ENCODE measurements around the gene IFFO2. TPM values are rescaled to one million over a fixed set of nuclear protein-coding genes. Genes with fewer than 3 reads are reported as not detected.
A peak's percentile ranks its signal among the peaks of the same experiment; 100 is the strongest.

The IFFO2 gene
- polyA plus RNA-seq (2012; ENCODE audit: insufficient read depth, insufficient read length) = 3.5 TPM

DNA sequence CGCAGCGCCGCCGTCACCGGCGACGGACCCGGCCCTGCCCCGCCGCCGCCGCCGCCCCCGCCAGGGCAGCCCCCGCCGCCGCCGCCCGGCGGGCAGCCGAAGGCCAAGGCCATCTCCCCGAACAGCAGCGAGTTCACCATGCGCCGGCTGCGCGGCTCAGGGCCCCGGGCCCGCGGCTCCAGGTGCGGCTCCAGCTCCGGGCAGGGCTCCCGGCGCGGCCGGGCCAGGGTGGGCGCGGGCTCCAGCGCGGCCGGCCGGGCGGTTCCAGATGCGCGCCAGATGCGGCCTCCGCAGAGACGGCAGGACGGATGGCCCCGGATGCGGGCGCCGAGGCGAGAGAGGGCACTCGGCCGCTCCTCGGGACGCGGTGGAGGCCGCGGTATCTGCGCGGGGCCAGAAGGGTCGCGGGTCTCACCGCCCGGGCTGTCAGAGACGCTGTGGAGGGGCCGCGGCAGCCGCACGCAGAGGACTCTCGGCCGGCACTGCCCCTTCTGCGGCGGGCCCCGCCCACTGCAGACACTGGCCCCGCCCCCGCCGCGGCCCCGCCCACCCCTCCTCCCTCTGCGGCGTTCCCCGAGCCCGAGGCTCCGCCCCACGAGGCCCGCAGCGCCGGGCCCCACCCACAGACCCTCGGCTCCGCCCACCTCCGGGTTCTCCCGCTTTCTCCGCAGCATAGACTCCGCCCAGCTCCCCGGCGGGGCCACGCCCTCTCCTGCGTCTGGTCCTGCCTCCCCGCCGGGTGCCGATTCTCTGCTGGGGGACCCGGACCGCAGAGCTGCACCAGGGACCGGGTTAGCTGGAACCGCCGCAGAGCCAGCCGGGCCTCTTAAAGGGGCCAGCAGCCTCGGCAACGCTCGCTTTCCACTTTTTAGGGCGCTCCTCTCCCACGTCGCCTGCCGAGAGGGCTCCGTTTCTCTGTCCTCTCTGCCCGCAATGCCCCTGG lies at the start of gene IFFO2:
Gene IFFO2, minus strand, starts transcription at position 484 of the 943 bp plus-strand sequence. Its CDS starts 344 bp downstream, at position 140.
- H3K4me3 ChIP-seq (ENCODE audit: low read length) = peak within 1 kb of the TSS; percentile 58
- peak; percentile 78 for DNase-seq (ENCODE audit: low read depth, low spot score)

DNA sequence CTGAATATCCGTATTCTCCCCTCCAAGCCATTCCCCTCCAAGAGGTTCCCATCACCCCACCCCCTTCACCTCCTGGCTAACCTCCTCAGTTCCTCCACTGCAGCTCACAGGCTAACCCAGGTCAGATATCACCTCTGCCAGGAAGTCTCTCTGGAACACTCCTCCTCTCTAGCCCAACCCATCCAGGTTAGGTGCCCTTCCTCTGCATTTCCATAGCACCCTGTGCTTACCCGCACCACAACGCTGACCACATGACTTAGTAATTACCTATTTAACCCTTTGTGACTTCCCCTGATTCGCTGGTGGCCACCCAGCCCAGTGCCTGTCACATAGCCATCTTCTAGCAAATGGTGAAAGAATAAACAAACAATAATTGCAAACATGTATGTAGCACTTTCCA lies 49.5 kb upstream of the IFFO2 start:
- no peak overlapping the region for H3K4me3 ChIP-seq (ENCODE audit: low read length)
- DNase-seq (ENCODE audit: low read depth, low spot score) = no peak

DNA sequence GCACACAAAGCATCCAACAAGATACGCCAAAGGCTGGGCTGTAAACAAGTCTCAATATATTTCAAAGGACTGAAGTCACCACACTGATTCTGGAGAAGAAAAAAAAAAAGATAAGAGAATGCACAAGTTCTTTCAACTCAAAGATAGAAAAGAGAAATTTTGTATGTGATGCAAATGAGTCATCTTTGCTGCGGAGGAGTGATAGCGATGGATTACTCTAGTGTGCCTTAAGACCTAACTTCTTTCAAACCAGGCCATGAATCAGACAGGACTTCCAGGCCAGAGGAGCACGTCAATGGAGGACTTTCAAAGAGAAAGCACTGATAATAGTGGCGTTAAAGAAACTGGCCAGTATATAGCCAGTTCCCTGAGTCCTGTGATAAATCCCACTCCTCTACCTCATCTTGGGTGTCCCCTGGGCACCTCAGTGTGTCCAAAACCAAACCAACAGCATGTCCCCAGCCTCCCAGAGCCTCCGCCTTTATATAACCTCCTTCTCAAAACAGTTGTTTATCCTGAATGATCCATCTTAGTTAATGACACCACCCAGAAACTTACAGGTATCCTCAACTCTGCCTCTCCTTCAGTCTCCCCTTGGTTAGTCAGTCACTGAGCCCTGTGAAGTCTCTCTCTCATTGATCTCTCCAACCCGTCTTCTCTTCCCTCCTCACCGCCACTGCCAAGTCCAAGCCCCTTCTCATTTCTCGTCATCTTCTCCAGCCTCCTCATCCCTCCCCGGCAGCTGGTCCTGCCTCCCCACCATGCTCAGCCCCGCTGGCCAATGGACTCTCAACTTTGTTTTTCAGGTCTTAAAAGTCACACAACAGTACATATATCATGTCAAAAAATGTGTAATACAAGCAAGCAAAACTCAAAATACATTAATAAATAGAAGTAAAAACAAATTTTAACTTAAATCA lies 47.2 kb upstream of the IFFO2 start:
- no peak for DNase-seq (ENCODE audit: low read depth, low spot score)
- H3K4me3 ChIP-seq (ENCODE audit: low read length) = no peak overlapping the region

DNA sequence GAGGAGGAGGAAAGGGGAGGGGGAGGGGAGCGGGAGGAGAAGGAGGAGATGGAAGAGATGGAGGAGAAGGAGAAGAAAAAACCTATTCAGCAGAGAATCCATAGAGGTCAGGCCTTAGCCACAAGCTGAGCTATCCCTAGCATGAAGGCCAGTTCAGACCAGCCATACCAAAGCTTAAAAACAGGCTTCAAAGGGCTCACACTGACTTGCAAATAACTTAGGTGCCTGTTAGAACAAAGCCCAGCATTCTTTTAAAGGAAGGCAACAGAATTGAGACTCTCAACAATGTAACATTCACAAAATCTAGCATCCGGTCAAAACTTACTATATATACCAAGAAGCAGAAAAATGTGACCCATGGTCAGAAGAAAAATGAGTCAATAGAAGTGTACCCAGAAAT lies 43.6 kb upstream of the IFFO2 start:
- H3K4me3 ChIP-seq (ENCODE audit: low read length) = no peak overlapping the region
- DNase-seq (ENCODE audit: low read depth, low spot score) = no peak

DNA sequence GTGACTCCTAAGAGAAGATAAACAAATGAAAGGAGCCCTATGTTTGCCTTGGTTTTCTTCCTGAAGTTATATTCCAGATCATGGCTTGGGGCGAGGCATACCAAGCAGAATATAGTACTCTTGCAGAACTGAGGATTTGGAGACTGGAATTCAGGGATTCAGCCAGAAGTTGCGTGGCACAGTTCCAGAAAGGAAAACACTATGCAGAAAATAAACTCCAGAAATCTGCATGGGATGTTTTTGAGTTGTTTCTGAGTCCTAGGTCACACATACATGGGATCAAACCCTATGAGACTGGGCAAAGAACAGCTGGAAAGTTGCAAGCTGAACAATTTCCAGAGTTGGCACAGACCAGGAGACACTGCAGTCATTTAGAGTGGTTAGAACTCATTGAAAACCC lies 42.9 kb upstream of the IFFO2 start:
- DNase-seq (ENCODE audit: low read depth, low spot score) = no peak
- H3K4me3 ChIP-seq (ENCODE audit: low read length) = no peak overlapping the region

DNA sequence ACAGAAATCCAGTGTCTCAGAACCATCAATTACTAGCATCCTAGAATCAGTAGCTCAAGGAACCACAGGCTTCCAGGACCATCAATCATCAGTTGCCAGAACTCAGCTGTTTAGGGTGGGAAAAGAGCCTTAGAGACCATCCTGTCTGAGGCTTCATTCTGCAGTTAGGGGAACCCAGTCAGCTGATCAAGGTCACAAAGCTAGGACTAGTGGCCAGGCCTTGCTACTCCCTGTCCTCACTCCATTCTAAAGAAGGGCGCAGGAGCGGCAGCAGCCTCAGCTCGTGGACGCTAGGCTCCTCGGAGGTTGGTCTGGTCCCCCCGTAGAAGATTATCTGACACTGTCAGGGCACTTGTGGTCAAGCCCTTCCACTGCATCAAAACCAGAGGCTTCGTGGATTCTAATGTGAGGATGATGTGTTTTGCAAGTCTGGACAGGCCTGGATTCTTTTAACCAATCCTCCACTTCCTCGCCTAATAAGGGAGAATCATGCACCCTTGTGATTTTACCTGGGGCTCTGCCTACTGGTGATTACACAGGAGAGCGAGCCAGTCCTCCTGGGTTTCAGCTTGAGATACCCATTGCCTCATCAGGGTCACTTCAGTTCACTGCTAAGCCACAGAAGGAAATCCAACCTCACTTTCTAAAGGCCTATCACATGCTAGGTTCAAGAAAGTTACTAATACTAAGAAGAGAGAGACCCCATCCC lies 41.7 kb upstream of the IFFO2 start:
- DNase-seq (ENCODE audit: low read depth, low spot score) = no peak
- H3K4me3 ChIP-seq (ENCODE audit: low read length) = no peak overlapping the region

DNA sequence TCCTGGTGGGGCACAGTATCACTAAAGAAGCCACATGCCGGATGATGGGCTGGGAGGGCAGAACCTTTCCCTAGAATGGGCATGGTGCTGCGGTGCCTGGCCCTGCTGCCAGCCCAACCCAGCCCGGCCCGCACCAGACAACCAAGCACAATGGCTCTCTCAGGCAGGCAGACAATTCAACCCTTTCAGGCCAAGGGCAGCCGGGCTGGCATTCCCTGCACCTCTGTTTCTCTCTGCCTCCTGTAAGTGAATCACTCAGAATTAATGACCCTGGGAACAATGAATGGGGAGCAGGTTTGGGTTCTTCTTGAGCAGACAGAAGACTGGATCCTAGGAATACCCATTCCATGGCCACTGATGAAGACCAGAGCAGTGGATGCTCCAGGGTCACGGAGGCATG lies 41.0 kb upstream of the IFFO2 start:
- no peak overlapping the region for H3K4me3 ChIP-seq (ENCODE audit: low read length)
- no peak for DNase-seq (ENCODE audit: low read depth, low spot score)

DNA sequence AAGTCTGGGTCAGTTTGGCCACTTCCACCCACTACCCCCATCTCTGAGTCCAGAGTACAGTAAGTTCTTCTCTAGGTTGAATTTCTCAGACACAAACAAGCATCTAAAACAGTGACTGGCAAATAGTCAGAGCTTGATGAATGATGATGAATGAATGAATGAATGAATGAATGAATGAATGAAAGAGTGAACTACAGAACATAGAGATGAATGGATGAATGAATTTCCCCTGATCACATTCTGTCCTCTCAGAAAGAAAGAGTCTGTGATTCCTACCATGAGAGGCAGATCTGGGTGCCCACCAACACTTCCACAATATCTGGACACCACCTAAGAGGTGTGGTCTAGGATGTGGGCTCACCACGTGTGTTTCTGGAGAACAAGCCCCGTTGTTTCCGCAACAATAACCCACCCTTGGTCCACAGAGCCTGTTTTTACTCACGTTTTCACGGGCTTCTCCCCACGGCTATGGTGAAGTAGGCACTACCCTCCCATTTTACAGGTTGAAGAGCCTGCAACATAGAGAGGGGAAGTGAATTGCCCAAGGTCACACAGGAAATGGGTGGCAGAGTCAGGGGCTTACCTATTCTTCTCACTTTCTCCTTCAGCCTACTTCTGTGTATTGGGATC lies 40.2 kb upstream of the IFFO2 start:
- H3K4me3 ChIP-seq (ENCODE audit: low read length) = no peak overlapping the region
- DNase-seq (ENCODE audit: low read depth, low spot score) = no peak

DNA sequence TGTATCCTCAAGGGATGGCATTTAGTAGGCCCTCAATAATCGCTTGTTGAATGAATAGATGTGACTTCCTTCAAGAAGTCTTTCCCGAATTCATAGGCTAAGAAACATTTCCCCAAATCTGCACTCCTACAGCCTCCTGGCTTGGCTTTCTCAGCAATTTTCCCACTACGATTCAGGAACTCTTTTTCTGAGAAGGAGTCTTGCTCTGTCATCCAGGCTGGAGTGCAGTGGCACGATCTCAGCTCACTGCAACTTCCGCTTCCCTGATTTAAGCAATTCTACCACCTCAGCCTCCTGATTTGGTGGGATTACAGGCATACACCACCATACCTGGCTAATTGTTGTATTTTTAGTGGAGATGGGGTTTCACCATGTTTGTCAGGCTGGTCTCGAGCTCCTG lies 37.9 kb upstream of the IFFO2 start:
- DNase-seq (ENCODE audit: low read depth, low spot score) = no peak
- no peak overlapping the region for H3K4me3 ChIP-seq (ENCODE audit: low read length)

DNA sequence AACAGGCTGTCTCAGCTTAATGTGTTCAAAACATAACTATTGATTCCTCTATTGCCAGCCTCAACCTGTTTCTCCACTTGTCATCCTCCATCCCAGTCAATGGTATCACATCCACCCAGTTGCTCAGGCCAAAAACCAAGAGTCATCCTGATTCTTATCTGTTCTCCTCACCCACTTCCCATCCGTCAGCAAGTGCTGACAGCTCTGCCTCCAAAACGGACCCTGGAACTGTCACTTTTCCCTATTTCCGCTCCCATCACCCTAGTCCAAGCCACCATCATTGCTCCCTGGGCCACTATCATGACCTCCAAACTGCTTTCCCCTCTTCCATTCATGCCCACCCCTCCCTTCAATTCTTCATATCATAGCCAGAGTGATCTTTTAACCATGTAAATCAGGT lies 36.2 kb upstream of the IFFO2 start:
- H3K4me3 ChIP-seq (ENCODE audit: low read length) = no peak overlapping the region
- DNase-seq (ENCODE audit: low read depth, low spot score) = no peak

DNA sequence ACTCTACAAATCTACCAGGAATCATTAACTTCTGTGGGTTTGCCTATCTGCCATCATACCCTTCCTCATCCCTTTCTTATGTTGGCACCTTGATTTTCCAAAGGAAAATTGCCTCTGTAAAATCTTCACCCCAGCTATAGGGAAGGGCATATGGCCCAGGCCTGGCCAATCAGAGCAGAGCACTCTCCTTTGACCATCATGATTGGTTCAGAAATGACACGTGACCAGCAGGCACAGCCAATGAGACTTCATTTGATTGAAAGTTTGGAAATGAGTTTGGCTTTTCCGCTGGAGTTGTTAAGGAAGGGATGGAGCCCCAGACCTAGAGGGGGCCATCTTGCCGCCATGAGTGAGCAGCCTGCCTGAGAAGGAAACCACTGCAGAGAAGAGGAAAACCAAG lies 35.1 kb upstream of the IFFO2 start:
- DNase-seq (ENCODE audit: low read depth, low spot score) = no peak
- H3K4me3 ChIP-seq (ENCODE audit: low read length) = no peak overlapping the region

DNA sequence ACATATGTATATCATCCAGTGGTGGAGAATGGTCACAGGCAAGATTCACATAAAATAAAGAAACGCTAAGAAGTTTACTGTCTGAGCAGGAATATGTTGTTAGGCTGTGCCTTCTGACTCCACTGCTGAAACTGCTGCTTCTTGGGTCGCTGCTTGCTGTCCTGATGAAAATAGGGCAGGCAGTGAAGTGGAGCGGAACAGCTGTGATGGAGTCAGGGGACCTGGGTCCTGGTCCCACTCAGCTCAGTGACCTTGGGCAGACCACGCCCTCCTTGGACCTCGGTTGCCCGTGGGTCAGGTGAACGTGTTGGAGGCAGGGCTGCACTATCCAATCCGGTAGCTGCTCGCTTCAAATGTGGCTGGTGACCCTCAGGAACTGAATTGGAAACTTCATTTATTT lies 33.4 kb upstream of the IFFO2 start:
- DNase-seq (ENCODE audit: low read depth, low spot score) = no peak
- H3K4me3 ChIP-seq (ENCODE audit: low read length) = no peak overlapping the region

DNA sequence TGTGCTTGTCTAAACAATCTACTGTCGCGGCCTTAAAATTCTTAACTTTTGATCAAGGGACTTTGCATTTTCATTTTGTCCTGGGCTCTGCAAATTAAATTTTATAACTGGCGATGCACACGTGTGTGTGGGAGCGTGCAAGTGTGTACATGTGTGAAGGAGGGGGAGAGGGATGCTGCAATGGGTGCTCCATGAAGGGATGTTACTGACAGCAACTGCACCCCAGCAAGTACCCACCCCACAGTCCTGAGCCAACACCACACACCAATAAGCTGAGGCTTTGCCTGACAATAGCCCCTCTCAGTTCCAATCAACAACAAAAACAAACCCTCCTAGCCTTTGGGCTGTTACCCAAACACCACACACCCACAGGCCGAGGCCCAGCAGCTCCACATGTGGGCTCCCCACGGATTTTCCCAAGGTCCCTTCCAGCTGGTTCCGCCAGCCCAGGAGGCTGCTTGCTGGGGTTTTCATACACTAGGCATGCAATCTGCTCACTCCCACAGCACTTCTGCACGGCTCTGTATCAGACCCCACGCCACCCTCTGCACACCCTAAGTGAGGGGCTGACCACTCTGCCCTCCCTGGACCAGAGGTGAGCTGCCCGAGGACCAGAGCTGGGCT lies 32.8 kb upstream of the IFFO2 start:
- no peak overlapping the region for H3K4me3 ChIP-seq (ENCODE audit: low read length)

DNA sequence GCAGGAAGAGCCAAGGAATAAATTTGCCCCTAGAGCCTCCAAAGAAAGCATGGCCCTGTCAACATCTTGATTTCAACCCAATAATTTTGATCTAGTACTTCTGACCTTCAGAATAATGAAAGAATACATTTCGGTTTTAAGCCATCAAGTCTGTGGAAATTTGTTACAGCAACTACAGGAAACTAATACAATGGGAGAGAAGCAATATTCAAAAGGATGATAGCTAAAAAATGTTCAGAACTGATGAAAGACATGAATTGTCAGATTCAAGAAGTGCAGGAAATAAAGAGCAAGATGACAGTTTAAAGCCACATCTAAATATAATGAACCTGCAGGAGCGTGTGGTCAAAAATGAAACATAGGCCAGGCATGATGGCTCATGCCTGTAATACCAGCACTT lies 24.8 kb upstream of the IFFO2 start:
- H3K4me3 ChIP-seq (ENCODE audit: low read length) = no peak overlapping the region
- no peak for DNase-seq (ENCODE audit: low read depth, low spot score)

More for the DNA sequence above, 32.8 kb upstream of the IFFO2 start:
- no peak for DNase-seq (ENCODE audit: low read depth, low spot score)

DNA sequence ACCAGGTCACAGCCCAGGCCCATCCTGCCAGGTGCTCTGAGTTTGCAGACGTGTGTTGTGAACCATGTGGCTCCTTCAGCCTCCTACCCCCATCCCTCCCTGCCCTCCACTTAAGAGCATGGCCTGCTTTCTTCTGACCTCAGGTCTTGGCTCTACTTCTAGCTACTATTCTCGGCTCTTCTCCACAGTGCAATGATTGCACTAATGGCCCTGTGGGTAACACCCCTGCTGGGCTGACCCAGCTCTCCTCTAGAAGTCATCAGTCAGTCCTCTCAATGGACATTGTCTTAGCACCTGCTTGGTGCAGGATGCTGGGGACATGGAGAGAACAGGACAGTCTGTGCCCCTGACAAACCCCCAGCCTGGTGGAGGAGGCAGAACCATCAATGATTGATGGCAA lies 22.2 kb upstream of the IFFO2 start:
- DNase-seq (ENCODE audit: low read depth, low spot score) = no peak
- H3K4me3 ChIP-seq (ENCODE audit: low read length) = no peak overlapping the region

DNA sequence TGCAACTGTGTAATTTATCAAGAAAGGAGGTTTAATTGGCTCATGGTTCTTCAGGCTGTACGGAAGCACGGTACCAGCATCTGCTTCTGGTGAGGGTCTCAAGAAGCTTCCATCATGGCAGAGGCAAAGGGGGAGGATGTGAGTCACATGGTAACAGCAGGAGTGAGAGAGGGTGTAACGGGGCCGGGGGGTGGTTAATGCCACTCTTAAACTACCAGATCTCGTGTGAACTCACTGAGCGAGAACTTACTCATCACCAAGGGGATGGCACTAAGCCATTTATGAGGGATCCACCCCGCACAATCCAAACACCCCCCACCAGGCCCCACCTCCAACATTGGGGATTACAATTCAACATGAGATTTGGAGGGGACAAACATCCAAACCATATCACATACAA lies 21.0 kb upstream of the IFFO2 start:
- DNase-seq (ENCODE audit: low read depth, low spot score) = no peak
- no peak overlapping the region for H3K4me3 ChIP-seq (ENCODE audit: low read length)

DNA sequence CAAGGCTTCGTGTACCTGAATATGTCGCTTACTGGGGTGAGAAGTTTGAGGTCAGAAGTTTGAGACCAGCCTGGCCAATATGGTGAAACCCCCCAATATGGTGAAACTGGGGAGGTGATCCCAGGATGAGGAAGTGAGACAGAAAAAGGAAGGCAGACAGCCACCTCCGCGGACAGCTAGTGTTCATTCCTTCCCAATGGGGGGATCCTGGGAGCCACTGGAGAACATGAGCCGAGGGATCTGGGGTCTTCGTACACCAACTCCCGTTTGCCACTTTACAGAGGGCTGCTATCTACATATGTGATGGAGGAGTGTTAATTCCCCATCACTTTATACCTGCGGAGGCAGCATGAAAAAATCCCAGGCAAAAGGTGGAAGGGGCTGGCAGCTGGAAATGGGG lies 19.6 kb upstream of the IFFO2 start:
- DNase-seq (ENCODE audit: low read depth, low spot score) = no peak
- H3K4me3 ChIP-seq (ENCODE audit: low read length) = no peak overlapping the region

DNA sequence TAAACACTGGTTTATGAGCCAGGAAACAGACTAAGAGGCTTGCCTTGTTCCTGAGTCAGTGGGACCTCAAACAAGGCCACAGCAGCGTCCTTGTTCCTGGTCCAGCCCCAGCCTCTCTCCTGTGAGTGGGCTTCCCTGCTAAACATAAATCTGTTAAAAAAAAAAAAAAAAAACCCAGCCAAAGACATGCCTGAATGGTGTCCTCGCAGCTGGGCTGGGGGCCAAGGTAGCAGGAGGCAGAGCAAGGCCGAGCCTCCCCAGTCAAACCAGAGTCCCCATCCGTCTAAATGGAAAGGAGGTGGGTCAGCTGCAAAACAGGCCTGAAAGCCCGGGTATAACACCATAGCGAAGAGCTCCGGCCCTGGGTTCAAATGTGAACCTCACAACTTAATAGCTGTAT lies 18.1 kb upstream of the IFFO2 start:
- no peak for DNase-seq (ENCODE audit: low read depth, low spot score)
- H3K4me3 ChIP-seq (ENCODE audit: low read length) = no peak overlapping the region

DNA sequence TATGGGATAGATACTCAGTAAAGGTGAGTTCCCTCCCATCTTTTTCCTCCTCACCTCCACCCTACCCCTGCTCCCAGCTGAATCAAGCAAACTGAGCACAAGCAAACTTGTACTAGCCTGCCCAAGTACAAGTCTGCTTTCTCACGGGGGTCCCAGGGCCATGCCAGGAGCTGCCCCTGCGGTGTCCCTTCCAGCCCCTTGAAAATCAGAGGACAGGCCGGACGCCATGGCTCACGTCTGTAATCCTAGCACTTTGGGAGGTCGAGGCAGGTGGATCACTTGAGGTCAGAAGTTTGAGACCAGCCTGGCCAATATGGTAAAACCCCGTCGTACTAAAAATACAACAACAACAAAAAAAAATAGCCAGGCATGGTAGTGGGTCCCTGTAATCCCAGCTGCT lies 17.5 kb upstream of the IFFO2 start:
- no peak for DNase-seq (ENCODE audit: low read depth, low spot score)

More for the DNA sequence above, 17.5 kb upstream of the IFFO2 start:
- H3K4me3 ChIP-seq (ENCODE audit: low read length) = no peak overlapping the region

All from Jurkat, Clone E6-1 (cell line).